Mammary epithelial cell (primary cell): ENCODE data around the gene CLCN2.

Source experiments
- EZH2 ChIP-seq: IDR thresholded peaks from 2 replicates; pipeline ENCODE4 v1.6.1; 2012; ENCODE audit warnings: low read length, inconsistent platforms, borderline replicate concordance
- TF ChIP-seq, protein P1 (sequence below), 2 donors: IDR thresholded peaks in 1 of 2; conservative IDR thresholded peaks in 1 of 2; 2 replicates each; pipeline ENCODE4 v1.5.1; 2011 to 2012; ENCODE audit warnings: inconsistent platforms in 2 of 2, low read length in 2 of 2, mild to moderate bottlenecking in 2 of 2, control low read depth in 1 of 2, low read depth in 1 of 2; ENCODE audit not compliant: insufficient read depth in 1 of 2; ENCODE audit errors: extremely low read depth in 1 of 2

- TF ChIP-seq, protein P1, sequence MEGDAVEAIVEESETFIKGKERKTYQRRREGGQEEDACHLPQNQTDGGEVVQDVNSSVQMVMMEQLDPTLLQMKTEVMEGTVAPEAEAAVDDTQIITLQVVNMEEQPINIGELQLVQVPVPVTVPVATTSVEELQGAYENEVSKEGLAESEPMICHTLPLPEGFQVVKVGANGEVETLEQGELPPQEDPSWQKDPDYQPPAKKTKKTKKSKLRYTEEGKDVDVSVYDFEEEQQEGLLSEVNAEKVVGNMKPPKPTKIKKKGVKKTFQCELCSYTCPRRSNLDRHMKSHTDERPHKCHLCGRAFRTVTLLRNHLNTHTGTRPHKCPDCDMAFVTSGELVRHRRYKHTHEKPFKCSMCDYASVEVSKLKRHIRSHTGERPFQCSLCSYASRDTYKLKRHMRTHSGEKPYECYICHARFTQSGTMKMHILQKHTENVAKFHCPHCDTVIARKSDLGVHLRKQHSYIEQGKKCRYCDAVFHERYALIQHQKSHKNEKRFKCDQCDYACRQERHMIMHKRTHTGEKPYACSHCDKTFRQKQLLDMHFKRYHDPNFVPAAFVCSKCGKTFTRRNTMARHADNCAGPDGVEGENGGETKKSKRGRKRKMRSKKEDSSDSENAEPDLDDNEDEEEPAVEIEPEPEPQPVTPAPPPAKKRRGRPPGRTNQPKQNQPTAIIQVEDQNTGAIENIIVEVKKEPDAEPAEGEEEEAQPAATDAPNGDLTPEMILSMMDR (conservative IDR thresholded peaks at IDR 0.05 in 1 of 2, IDR thresholded peaks at IDR 0.05 in 1 of 2; ENCODE audit: extremely low read depth in 1 of 2, insufficient read depth in 1 of 2, low read depth in 1 of 2, low read length in 2 of 2) = no peak
- no peak for TF ChIP-seq EZH2
These were observed 6.7 kb downstream of the CLCN2 start for GRCh38 chr3:184354754-184355153.
